Measurements from ENCODE around the gene ACD. TPM values are rescaled to one million over a fixed set of nuclear protein-coding genes. Genes with fewer than 3 reads are reported as not detected.

ACD gene
- total and polyA plus RNA-seq, 2 of the 4 experiments (the other 2 are of a cell fraction): 15.6 to 31.1 TPM

DNA sequence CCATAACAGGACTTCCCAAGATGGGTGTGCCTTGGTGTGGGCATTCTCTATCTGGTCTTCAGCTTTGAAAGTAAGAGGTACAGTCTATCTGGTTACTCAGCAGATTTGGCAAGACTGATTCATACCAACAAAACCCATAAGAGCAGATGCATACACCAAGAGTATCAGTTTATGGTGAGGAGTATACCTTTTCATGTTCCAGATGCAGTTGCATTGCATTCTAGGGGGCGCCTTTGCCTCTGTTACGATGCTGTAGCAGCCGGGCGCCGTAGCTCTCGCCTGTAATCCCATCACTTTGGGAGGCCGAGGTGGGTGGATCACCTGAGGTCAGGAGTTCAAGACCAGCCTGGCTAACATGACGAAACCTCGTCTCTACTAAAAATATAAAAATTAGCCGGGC is 46.3 kb downstream of the ACD start:
- 96% methylated on average over 7 of the region's 10 CpGs; no CpG with 5 or more reads in 1 of the 2 experiments for WGBS, 2 experiments (ENCODE audit: extremely low coverage in 2 of 2, insufficient read length in 1 of 2)
- TF ChIP-seq, protein P1, sequence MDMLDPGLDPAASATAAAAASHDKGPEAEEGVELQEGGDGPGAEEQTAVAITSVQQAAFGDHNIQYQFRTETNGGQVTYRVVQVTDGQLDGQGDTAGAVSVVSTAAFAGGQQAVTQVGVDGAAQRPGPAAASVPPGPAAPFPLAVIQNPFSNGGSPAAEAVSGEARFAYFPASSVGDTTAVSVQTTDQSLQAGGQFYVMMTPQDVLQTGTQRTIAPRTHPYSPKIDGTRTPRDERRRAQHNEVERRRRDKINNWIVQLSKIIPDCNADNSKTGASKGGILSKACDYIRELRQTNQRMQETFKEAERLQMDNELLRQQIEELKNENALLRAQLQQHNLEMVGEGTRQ (IDR thresholded peaks at IDR 0.05; ENCODE audit: low read depth, low read length): no peak
- no peak for TF ChIP-seq RAD21 (IDR thresholded peaks at IDR 0.05; ENCODE audit: low read length)
- TF ChIP-seq, protein P2, sequence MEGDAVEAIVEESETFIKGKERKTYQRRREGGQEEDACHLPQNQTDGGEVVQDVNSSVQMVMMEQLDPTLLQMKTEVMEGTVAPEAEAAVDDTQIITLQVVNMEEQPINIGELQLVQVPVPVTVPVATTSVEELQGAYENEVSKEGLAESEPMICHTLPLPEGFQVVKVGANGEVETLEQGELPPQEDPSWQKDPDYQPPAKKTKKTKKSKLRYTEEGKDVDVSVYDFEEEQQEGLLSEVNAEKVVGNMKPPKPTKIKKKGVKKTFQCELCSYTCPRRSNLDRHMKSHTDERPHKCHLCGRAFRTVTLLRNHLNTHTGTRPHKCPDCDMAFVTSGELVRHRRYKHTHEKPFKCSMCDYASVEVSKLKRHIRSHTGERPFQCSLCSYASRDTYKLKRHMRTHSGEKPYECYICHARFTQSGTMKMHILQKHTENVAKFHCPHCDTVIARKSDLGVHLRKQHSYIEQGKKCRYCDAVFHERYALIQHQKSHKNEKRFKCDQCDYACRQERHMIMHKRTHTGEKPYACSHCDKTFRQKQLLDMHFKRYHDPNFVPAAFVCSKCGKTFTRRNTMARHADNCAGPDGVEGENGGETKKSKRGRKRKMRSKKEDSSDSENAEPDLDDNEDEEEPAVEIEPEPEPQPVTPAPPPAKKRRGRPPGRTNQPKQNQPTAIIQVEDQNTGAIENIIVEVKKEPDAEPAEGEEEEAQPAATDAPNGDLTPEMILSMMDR (conservative IDR thresholded peaks at IDR 0.05; ENCODE audit: low read depth, low read length): peak; percentile 6; the same call in 1 of the 2 replicates
- no peak overlapping the region for H3K9ac ChIP-seq (ENCODE audit: low read depth, low read length)
- H2BK120ac ChIP-seq (ENCODE audit: low read depth, low read length): no peak overlapping the region
- H2AFZ ChIP-seq (replicated peaks; ENCODE audit: low read length, poor library complexity): no peak overlapping the region
- BruUV-seq (replicated peaks): no TSS peak
- H4K5ac ChIP-seq (ENCODE audit: low read depth, low read length): no peak overlapping the region
- in situ Hi-C loops (cut with MboI; ENCODE audit: low sequenced_read_pairs) (no loop called here), dilution Hi-C loops (cut with HindIII; ENCODE audit: low sequenced_read_pairs, unreplicated experiment) (no loop called here), intact Hi-C loops (cut with micrococcal nuclease) (no loop called here)
- H3K27me3 ChIP-seq (ENCODE audit: control insufficient read depth, insufficient read depth, low read length): no peaks in the 10 kb centered on the region
- H2BK20ac ChIP-seq (ENCODE audit: low read depth, low read length): no peak overlapping the region
- no peak overlapping the region for H2AK9ac ChIP-seq (replicated peaks; ENCODE audit: low read depth, low read length, poor library complexity)
- H3K9me1 ChIP-seq (ENCODE audit: insufficient read depth, low read length): peaks cover 2% of the 10 kb centered on the region; the same call in 1 of the 2 replicates
- H3K14ac ChIP-seq (replicated peaks; ENCODE audit: low read depth, low read length): no peak overlapping the region
- no peak overlapping the region for H3K23ac ChIP-seq (ENCODE audit: low read depth, low read length)
- H3K56ac ChIP-seq (ENCODE audit: extremely low read depth, insufficient read depth, low read length): no peak overlapping the region
- H3K4me1 ChIP-seq (ENCODE audit: control insufficient read depth, insufficient read depth, low read length): no peaks in the 10 kb centered on the region
- no peaks in the 10 kb centered on the region for H3K9me3 ChIP-seq (ENCODE audit: control insufficient read depth, insufficient read depth, low read length)
- no peak overlapping the region for H3K4ac ChIP-seq (ENCODE audit: low read depth, low read length)
- H4K20me1 ChIP-seq (ENCODE audit: insufficient read depth, low read length): no peaks in the 10 kb centered on the region; the same call in 1 of the 2 replicates
- no peak overlapping the region for H3K27ac ChIP-seq (ENCODE audit: insufficient read depth, low read length)
- H3K4me2 ChIP-seq (ENCODE audit: low read depth, low read length): no peak overlapping the region
- no peak overlapping the region for H3K4me3 ChIP-seq (ENCODE audit: insufficient read depth, low read depth, low read length)
- H2BK5ac ChIP-seq (ENCODE audit: low read depth, low read length, poor library complexity, severe bottlenecking): no peak overlapping the region
- peaks cover 20% of the 10 kb centered on the region for H3K36me3 ChIP-seq (ENCODE audit: control insufficient read depth, insufficient read depth, low read length)
- H3K18ac ChIP-seq (ENCODE audit: low read depth, low read length): no peak overlapping the region
- ChIA-PET CTCF (no interaction called here), POLR2A (ENCODE audit: unreplicated experiment) (interaction anchor here (0.7 kb wide), 1 partner anchor 19 kb away, joined by 12 read pairs; no protein-coding TSS in a partner anchor)
- H2BK15ac ChIP-seq (ENCODE audit: low read depth, low read length): no peak overlapping the region
- no peak overlapping the region for H2AK5ac ChIP-seq (ENCODE audit: low read depth, low read length)
- no peak overlapping the region for H4K91ac ChIP-seq (ENCODE audit: insufficient read depth, low read depth, low read length)
- no peak overlapping the region for H4K8ac ChIP-seq (ENCODE audit: low read depth in 2 of 2, low read length in 2 of 2)
- DNase-seq (no peak), ATAC-seq (ENCODE audit: low read depth) (no peak)
- peaks cover 19 to 33% of the 10 kb centered on the region in 2 experiments for H3K79me1 ChIP-seq (ENCODE audit: low read depth in 1 of 2, low read length in 2 of 2)

Measured in IMR-90 (cell line).